RPMI7951 (cell line): ENCODE data around the gene LIF. TPM values are rescaled to one million over a fixed set of nuclear protein-coding genes. Genes with fewer than 3 reads are reported as not detected.

Experiments used
- DNase-seq: peaks from one replicate; pipeline ENCODE4 v3.0.0-alpha.2; 2012; ENCODE audit warnings: low read depth
- total RNA-seq: library from RNA; depleted of rRNA; stranded (reverse); fragments of >200 nt; shearing (Covaris generic); gene quantifications from 2 replicates; pipeline ENCODE4 v1.2.3, GENCODE V29; 2014; rRNA removed

LIF gene
- total RNA-seq, 1 experiment from 2014 or later = 4.1 TPM

DNA sequence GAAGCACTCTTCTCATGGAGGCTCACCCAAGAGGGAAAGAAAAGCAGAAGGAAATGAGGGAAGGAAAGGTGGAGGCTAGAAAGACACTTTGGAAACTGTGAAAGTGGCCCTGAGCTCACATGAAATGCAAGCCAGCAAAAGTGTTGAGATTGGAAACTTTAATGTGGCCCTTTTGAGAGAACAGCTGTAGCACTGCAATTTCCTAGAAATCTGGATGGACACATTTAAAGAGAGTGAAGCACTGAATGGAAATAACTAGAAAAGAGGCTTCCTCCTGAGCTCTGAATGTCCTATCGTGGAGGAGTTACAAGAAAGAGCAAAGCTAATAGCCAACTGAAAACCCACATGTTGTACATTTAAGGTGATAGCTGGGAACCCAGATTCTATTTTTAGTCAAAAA is 56.0 kb downstream of the LIF start:
- DNase-seq = no peak

Other genes with a start within 250 kb of the LIF start
- not detected in 2 replicates for gene HORMAD2, start 166.3 kb downstream of the LIF start, total RNA-seq
- not detected in 2 replicates for gene OSM, start 20.1 kb upstream of the LIF start, total RNA-seq
- 9.6 and 16.6 TPM in 2 replicates for gene CASTOR1, start 42.7 kb upstream of the LIF start, total RNA-seq
- 18.5 and 23.2 TPM in 2 replicates for gene TBC1D10A, start 80.2 kb upstream of the LIF start, total RNA-seq
- 16.3 and 33.9 TPM in 2 replicates for gene SF3A1, start 110.1 kb upstream of the LIF start, total RNA-seq
- 1.8 and 2.9 TPM in 2 replicates for gene CCDC157, start 110.2 kb upstream of the LIF start, total RNA-seq
- gene RNF215, start 140.7 kb upstream of the LIF start, total RNA-seq = 9.8 and 10.0 TPM in 2 replicates
- 9.7 and 15.3 TPM in 2 replicates for gene SEC14L2, start 150.3 kb upstream of the LIF start, total RNA-seq
- 40.4 and 66.1 TPM in 2 replicates for gene MTFP1, start 179.0 kb upstream of the LIF start, total RNA-seq
- gene SEC14L3, start 225.3 kb upstream of the LIF start, total RNA-seq = not detected in 2 replicates